GM23338 (cell line): ENCODE results near the gene DNAH9.

Experiments used
- CREB1 ChIP-seq: fragments of 250-450 bp; sonication (Bioruptor Pico); IDR thresholded peaks from 2 replicates; pipeline ENCODE4 v1.5.0; 2020; ENCODE audit warnings: low read depth, mild to moderate bottlenecking, moderate library complexity
- CTCF ChIP-seq, 2 experiments: fragments of 200-600 bp in 1 of 2; sonication (generic) in 1 of 2; conservative IDR thresholded peaks; 2 replicates each; pipeline versions ENCODE4 v1.5.1 to v1.6.1; 2016 to 2017; ENCODE audit warnings: antibody characterized with exemption in 2 of 2, low read depth in 2 of 2, mild to moderate bottlenecking in 2 of 2, moderate library complexity in 1 of 2
- EZH2 ChIP-seq: fragments of 200-600 bp; sonication (generic); IDR thresholded peaks from one replicate; pipeline ENCODE4 v1.8.0; 2017; ENCODE audit warnings: antibody characterized with exemption, mild to moderate bottlenecking, low read depth; ENCODE audit not compliant: unreplicated experiment
- EZH2phosphoT487 ChIP-seq: fragments of 200-600 bp; sonication (generic); IDR thresholded peaks from one replicate; pipeline ENCODE4 v1.8.1; 2018; ENCODE audit warnings: antibody characterized with exemption; ENCODE audit not compliant: unreplicated experiment
- JUNB ChIP-seq: IDR thresholded peaks from one replicate; pipeline ENCODE4 v1.6.1; 2016; ENCODE audit warnings: antibody characterized with exemption; ENCODE audit not compliant: unreplicated experiment
- POLR2AphosphoS5 ChIP-seq: IDR thresholded peaks from 2 replicates; pipeline ENCODE4 v1.6.1; 2016; ENCODE audit warnings: antibody characterized with exemption, low read depth
- STAT1 ChIP-seq: IDR thresholded peaks from one replicate; pipeline ENCODE4 v1.6.1; 2016; ENCODE audit warnings: antibody characterized with exemption; ENCODE audit not compliant: unreplicated experiment
- ZNF462 ChIP-seq: fragments of 250-450 bp; sonication (Bioruptor Pico); IDR thresholded peaks from 2 replicates; pipeline ENCODE4 v1.5.0; 2020; ENCODE audit warnings: mild to moderate bottlenecking, moderate library complexity
- TF ChIP-seq, protein P1 (sequence below): IDR thresholded peaks from one replicate; pipeline ENCODE4 v1.6.1; 2018; ENCODE audit warnings: antibody characterized with exemption; ENCODE audit not compliant: unreplicated experiment

DNA sequence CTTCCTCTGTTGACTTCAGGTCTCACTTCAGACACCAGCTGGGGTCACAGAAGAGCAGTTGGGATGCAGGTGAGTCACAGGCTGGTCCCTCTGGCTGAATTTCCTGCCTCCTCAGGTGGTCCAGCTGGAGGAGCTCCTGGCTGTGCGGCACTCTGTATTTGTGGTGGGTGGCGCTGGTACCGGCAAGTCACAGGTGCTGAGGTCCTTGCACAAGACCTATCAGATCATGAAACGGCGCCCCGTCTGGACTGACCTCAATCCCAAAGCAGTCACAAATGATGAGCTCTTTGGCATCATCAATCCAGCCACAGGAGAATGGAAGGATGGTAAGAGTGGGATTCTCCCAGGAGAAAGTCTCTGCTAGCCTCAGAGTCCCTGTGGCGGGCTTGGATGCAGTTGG, 149.2 kb downstream of the DNAH9 start:
- TF ChIP-seq CTCF (conservative IDR thresholded peaks at IDR 0.05; ENCODE audit: low read depth in 2 of 2) (no peak), ZNF462 (CRISPR knock-in tag) (no peak), STAT1 (no peak), EZH2phosphoT487 (no peak), POLR2AphosphoS5 (no peak), EZH2 (no peak), CREB1 (no peak), JUNB (no peak)
- TF ChIP-seq, protein P1, sequence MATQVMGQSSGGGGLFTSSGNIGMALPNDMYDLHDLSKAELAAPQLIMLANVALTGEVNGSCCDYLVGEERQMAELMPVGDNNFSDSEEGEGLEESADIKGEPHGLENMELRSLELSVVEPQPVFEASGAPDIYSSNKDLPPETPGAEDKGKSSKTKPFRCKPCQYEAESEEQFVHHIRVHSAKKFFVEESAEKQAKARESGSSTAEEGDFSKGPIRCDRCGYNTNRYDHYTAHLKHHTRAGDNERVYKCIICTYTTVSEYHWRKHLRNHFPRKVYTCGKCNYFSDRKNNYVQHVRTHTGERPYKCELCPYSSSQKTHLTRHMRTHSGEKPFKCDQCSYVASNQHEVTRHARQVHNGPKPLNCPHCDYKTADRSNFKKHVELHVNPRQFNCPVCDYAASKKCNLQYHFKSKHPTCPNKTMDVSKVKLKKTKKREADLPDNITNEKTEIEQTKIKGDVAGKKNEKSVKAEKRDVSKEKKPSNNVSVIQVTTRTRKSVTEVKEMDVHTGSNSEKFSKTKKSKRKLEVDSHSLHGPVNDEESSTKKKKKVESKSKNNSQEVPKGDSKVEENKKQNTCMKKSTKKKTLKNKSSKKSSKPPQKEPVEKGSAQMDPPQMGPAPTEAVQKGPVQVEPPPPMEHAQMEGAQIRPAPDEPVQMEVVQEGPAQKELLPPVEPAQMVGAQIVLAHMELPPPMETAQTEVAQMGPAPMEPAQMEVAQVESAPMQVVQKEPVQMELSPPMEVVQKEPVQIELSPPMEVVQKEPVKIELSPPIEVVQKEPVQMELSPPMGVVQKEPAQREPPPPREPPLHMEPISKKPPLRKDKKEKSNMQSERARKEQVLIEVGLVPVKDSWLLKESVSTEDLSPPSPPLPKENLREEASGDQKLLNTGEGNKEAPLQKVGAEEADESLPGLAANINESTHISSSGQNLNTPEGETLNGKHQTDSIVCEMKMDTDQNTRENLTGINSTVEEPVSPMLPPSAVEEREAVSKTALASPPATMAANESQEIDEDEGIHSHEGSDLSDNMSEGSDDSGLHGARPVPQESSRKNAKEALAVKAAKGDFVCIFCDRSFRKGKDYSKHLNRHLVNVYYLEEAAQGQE = no peak
